AG09319 (cell line): Measurements from ENCODE around the gene NDFIP2.

Experiments
- DNase-seq: peaks from one replicate; pipeline ENCODE4 v3.0.0-alpha.2; 2010; ENCODE audit warnings: low read depth; ENCODE audit errors: extremely low read depth
- TF ChIP-seq, protein P1 (sequence below): IDR thresholded peaks from 2 replicates; pipeline ENCODE4 v1.5.1; 2011; ENCODE audit warnings: low read depth, mild to moderate bottlenecking, inconsistent platforms, low read length, moderate library complexity

Gene NDFIP2

DNA sequence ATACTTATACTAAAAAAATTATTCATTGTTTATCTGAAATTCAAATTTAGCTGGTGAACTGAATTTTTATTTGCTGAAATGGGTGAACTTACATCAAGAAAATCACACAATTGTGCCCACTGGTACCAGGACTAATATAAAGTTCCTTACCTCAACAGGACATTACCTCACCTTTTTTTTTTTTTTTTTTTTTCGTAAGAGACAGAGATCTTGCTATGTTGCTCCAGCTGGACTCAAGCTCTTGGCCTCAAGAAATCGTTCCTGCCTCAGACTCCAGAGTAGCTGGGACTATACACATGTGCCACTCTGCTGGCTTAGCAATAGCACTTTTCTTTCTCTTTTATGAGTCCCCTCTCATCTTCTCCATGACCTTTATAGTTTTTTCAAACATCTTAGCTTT lies 22.5 kb upstream of the NDFIP2 start:
- no peak for DNase-seq
- TF ChIP-seq, protein P1, sequence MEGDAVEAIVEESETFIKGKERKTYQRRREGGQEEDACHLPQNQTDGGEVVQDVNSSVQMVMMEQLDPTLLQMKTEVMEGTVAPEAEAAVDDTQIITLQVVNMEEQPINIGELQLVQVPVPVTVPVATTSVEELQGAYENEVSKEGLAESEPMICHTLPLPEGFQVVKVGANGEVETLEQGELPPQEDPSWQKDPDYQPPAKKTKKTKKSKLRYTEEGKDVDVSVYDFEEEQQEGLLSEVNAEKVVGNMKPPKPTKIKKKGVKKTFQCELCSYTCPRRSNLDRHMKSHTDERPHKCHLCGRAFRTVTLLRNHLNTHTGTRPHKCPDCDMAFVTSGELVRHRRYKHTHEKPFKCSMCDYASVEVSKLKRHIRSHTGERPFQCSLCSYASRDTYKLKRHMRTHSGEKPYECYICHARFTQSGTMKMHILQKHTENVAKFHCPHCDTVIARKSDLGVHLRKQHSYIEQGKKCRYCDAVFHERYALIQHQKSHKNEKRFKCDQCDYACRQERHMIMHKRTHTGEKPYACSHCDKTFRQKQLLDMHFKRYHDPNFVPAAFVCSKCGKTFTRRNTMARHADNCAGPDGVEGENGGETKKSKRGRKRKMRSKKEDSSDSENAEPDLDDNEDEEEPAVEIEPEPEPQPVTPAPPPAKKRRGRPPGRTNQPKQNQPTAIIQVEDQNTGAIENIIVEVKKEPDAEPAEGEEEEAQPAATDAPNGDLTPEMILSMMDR = no peak

DNA sequence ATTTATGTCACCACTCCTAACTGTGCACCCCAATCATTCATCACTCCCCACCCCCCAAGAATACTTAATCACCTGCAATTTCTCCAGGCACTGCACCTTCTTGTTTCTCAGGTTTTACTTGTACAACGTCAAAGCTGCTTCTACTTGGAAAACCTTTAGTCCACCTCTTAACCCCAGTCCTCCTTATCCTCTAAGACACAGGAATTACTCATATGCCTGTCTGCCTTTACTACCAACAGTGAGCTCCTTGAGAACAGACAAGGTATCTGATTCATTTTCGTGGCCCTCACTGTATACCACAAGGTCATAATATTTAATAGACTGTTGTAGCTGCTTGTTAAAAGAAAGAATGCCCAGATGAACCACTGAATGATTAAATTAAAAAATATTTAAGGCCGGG lies 21.0 kb upstream of the NDFIP2 start:
- no peak for DNase-seq
- TF ChIP-seq, protein P1 = no peak

DNA sequence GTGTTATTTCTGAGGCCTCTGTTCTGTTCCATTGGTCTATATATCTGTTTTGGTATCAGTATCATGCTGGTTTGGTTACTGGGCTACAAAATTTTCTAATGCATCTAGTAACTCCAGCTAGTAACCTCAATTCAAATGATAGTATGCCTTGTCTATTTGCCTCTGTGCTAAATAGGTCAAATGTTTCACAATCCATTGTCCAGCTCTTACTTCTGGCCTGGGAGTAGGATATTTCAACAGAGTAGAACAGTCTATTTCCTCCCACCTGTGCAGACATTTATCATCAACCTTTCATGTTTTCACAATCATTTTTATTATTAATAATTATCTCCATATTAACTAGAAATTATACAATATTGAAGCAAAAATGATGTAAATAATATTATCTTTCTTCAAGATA lies 18.1 kb upstream of the NDFIP2 start:
- TF ChIP-seq, protein P1 = no peak
- DNase-seq = no peak

DNA sequence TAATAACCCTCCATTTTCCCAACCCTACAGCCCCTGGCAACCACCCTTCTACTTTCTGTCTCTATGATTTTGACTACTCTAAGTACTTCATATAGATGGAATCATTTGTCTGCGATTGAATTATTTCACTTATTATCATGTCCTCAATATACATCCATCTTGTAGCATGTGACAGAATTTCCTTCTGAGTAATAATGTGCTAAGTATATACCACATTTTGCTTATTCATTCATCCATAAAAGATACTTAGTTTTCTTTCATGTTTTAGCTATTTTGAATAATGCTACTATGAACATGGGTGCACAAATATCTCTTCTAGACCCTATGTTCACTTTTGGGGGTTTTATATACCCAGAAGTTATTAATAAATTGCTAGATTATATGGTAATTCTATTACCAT lies 17.4 kb upstream of the NDFIP2 start:
- TF ChIP-seq, protein P1 = no peak
- no peak for DNase-seq

DNA sequence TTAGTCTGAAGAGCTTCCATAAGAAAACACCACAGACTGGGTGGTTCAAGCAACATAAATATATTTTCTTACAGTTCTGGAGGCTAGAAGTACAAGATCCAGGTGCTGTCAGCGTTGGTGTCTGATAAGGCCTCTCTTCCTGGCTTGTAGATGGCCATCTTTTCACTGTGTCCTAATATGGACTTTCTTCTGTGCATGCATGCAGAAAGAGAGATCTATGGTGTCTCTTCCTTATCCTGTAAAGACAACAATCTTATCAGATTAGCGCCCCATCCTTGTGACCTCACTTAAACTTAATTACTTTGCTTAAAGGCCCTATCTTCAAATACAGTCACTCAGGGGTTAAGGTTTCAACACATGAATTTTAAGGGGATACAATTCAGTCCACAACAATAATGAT lies 14.1 kb upstream of the NDFIP2 start:
- DNase-seq = no peak
- TF ChIP-seq, protein P1 = no peak

DNA sequence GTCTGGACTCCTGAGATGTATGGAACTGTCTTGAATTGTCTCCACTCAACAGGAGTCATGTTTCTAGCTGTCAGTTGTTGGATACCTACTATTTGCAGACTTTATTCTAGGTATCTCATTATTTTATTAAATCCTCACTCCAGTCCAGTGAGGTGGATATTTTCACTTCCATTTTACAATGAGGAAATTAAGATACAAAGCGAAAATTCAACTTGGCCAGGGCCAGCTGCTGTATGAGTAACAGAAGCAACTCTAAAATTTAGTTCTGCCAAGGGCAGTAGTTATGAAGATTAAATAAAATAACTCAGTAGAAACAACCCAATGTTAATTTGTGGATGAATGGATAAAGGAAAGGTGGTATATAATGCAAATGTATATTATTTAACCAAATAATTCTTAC lies 12.6 kb upstream of the NDFIP2 start:
- no peak for DNase-seq
- TF ChIP-seq, protein P1 = no peak

DNA sequence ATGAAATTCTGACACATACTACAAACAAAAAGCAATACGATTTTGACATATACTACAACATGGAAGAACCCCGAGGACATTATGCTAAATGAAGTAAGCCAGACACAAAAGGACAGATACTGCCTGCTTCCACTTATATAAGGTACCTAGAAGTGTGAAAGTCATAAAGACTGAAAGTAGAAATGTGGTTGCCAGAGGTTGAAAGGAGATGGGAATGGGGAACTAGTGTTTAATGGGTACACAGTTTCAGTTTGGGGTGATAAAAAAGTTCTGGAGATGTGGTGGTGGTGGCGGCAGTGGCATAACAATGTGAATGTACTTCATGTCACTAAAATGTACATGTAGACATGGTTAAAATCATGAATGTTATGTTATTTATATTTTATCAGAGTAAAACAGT lies 12.1 kb upstream of the NDFIP2 start:
- TF ChIP-seq, protein P1 = no peak
- no peak for DNase-seq

DNA sequence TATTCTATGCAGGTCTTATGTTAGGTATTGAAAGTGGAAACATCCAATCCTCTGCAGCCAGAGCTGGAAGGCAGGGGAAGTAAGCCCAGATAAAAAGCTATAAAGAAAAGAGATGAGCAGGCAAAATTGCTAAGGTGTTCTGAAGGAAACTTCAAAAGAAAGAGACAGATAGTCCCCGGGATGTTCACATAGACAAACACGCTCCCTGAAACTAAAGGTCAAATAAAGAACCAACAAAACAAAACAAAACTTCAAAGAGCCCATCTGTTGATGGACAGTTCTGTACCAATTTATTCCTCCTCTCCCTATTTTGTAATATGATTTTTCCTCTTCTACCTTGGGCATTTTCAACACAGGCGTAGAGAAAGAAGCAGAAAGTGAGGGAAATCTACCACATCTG lies 11.3 kb upstream of the NDFIP2 start:
- TF ChIP-seq, protein P1 = no peak
- no peak for DNase-seq
